ENCODE measurements around the gene GPR35. TPM values are rescaled to one million over a fixed set of nuclear protein-coding genes. Genes with fewer than 3 reads are reported as not detected.

Gene GPR35
- total RNA-seq, 1 experiment from 2014 or later: 4.2 TPM

- H3K36me3 ChIP-seq (ENCODE audit: control insufficient read depth in 1 of 2, insufficient read depth in 2 of 2, low read length in 2 of 2): no peaks in the 10 kb centered on the region
- intact Hi-C loops (cut with micrococcal nuclease): no loop called here
- no peak overlapping the region for H2AFZ ChIP-seq (ENCODE audit: low read depth, low read length, poor library complexity, severe bottlenecking)
- no peak overlapping the region for H3K9ac ChIP-seq (ENCODE audit: low read length)
- no peaks in the 10 kb centered on the region for H3K4me1 ChIP-seq (ENCODE audit: control insufficient read depth in 1 of 2, insufficient read depth in 2 of 2, low read length in 2 of 2)
- no peaks in the 10 kb centered on the region for H4K20me1 ChIP-seq (ENCODE audit: insufficient read depth)
- DNase-seq (ENCODE audit: low read depth, low spot score) (no peak), ATAC-seq (no peak)
- ChIA-PET CTCF (no interaction called here), RAD21 (ENCODE audit: low non-redundant PET in 1 of 2, low total read pairs in 2 of 2, uncharacterized antibody in 2 of 2, unreplicated experiment in 2 of 2) (no interaction called here), POLR2A (no interaction called here)
- H3K4me3 ChIP-seq (replicated peaks in 1 of 2; ENCODE audit: low read depth in 1 of 2, low read length in 2 of 2): no peak overlapping the region
- no peak overlapping the region for H3K4me2 ChIP-seq (ENCODE audit: low read length)
- no peaks in the 10 kb centered on the region for H3K27me3 ChIP-seq (ENCODE audit: insufficient read depth, low read length)
- H3K27ac ChIP-seq (ENCODE audit: low read depth, low read length): no peak overlapping the region
- no peaks in the 10 kb centered on the region for H3K9me2 ChIP-seq (ENCODE audit: insufficient read depth)
- H3K9me3 ChIP-seq (ENCODE audit: control insufficient read depth in 1 of 2, insufficient read depth in 1 of 2, low read depth in 1 of 2, low read length in 2 of 2): no peaks in the 10 kb centered on the region
- TF ChIP-seq SIN3A (IDR thresholded peaks at IDR 0.05; ENCODE audit: low read depth) (no peak), EZH2 (IDR thresholded peaks at IDR 0.05) (no peak), FOSL1 (IDR thresholded peaks at IDR 0.05; ENCODE audit: low read depth) (no peak), CBX3 (IDR thresholded peaks at IDR 0.05; ENCODE audit: low read depth) (no peak), ATF3 (IDR thresholded peaks at IDR 0.05) (no peak), YY1 (IDR thresholded peaks at IDR 0.05; ENCODE audit: extremely low read depth, insufficient replicate concordance, low read depth, low read length) (no peak), SRF (IDR thresholded peaks at IDR 0.05; ENCODE audit: low read depth) (no peak), SP1 (IDR thresholded peaks at IDR 0.05; ENCODE audit: low read depth) (no peak), ELF1 (IDR thresholded peaks at IDR 0.05; ENCODE audit: borderline replicate concordance, low read depth) (no peak), CEBPB (IDR thresholded peaks at IDR 0.05; ENCODE audit: low read depth) (no peak), JUND (IDR thresholded peaks at IDR 0.05) (no peak), ZFX (IDR thresholded peaks at IDR 0.05) (no peak), POLR2A (IDR thresholded peaks at IDR 0.05; ENCODE audit: borderline replicate concordance, extremely low read depth, insufficient read depth, insufficient read length) (no peak), EGR1 (IDR thresholded peaks at IDR 0.05; ENCODE audit: low read depth) (no peak), EZH2phosphoT487 (IDR thresholded peaks at IDR 0.05; ENCODE audit: borderline replicate concordance) (no peak), RAD21 (IDR thresholded peaks at IDR 0.05; ENCODE audit: low read depth) (no peak)
- TF ChIP-seq, protein P1, sequence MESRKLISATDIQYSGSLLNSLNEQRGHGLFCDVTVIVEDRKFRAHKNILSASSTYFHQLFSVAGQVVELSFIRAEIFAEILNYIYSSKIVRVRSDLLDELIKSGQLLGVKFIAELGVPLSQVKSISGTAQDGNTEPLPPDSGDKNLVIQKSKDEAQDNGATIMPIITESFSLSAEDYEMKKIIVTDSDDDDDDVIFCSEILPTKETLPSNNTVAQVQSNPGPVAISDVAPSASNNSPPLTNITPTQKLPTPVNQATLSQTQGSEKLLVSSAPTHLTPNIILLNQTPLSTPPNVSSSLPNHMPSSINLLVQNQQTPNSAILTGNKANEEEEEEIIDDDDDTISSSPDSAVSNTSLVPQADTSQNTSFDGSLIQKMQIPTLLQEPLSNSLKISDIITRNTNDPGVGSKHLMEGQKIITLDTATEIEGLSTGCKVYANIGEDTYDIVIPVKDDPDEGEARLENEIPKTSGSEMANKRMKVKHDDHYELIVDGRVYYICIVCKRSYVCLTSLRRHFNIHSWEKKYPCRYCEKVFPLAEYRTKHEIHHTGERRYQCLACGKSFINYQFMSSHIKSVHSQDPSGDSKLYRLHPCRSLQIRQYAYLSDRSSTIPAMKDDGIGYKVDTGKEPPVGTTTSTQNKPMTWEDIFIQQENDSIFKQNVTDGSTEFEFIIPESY (IDR thresholded peaks at IDR 0.05; ENCODE audit: extremely low read depth, insufficient replicate concordance, low read length): no peak
- no TSS peak for BruUV-seq (replicated peaks)
- no peaks in the 10 kb centered on the region for H3K79me2 ChIP-seq (ENCODE audit: insufficient read depth, low read length)
Observed at GRCh38 chr2:240627736-240628506, 2.6 kb downstream of the GPR35 start.

Measured in HCT116 (cell line).